ENCODE results near the gene SLX9.

DNA sequence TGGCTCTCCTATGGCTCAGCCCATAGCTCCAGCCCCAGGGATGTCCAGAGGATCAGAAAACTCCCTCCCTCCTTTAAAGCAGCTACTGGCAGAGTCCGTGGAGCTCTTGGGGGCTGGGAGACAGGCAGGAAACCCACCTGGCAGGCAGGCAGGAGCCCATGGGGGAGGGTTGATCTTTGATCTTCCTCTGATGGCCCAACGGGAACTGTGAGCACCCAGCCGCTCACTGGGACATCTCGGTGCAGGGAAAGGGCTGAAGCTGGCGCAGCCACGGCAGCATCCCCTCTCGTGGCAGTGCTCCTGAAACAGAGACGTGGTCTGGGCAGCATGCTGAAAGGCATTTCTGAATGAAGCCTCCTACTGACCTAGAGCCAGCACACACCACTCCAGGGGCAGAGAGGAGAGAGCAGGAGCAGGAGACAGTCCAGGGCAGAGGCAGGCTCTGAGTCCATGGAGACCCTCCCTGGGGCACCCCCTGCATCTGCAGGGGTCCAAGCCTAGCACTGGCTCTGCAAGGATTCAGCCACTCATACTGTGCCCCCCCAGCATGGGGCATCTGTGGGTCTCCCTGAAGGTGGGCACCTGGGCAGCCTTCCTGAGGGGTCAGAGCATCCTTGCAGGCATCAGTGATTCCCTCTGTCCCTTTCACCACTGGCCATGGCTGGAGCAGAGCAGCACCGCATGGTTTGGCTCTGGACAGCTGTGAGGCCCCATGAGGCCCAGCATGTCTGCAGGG, 4.9 kb upstream of the SLX9 start:
- TF ChIP-seq, protein P1, sequence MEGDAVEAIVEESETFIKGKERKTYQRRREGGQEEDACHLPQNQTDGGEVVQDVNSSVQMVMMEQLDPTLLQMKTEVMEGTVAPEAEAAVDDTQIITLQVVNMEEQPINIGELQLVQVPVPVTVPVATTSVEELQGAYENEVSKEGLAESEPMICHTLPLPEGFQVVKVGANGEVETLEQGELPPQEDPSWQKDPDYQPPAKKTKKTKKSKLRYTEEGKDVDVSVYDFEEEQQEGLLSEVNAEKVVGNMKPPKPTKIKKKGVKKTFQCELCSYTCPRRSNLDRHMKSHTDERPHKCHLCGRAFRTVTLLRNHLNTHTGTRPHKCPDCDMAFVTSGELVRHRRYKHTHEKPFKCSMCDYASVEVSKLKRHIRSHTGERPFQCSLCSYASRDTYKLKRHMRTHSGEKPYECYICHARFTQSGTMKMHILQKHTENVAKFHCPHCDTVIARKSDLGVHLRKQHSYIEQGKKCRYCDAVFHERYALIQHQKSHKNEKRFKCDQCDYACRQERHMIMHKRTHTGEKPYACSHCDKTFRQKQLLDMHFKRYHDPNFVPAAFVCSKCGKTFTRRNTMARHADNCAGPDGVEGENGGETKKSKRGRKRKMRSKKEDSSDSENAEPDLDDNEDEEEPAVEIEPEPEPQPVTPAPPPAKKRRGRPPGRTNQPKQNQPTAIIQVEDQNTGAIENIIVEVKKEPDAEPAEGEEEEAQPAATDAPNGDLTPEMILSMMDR (IDR thresholded peaks at IDR 0.05): no peak
- no peak for TF ChIP-seq POLR2A (IDR thresholded peaks at IDR 0.05)
- TF ChIP-seq EP300 (IDR thresholded peaks at IDR 0.05; ENCODE audit: low read depth): no peak

All from transverse colon (tissue), 3 donors.